B cell (primary cell): ENCODE measurements around the gene BNIPL.

Experiments used
- CTCF ChIP-seq: fragments of 200-600 bp; IDR thresholded peaks from one replicate; pipeline ENCODE4 v1.8.0; 2022; ENCODE audit warnings: antibody characterized with exemption, mild to moderate bottlenecking
- EZH2 ChIP-seq: IDR thresholded peaks from 2 replicates; pipeline ENCODE4 v1.6.1; 2012; ENCODE audit warnings: borderline replicate concordance, low read depth, mild to moderate bottlenecking, moderate library complexity, low read length; ENCODE audit not compliant: insufficient read depth, poor library complexity, severe bottlenecking

GRCh38 chr1:151035167-151035566, 1.2 kb upstream of the BNIPL start:
- no peak for TF ChIP-seq CTCF
- no peak for TF ChIP-seq EZH2
